ENCODE measurements around the gene SOX12.

Gene SOX12

GRCh38 chr20:325045-325888 lies at the start of gene SOX12:
TSS of gene SOX12 (plus strand) at chr20:325552. CDS start at chr20:325925, 373 bp downstream.
- DNase-seq = peak; percentile 99

GRCh38 chr20:275791-276190 lies 49.6 kb upstream of the SOX12 start:
- no peak for DNase-seq

- no peak for DNase-seq
Observed at GRCh38 chr20:276620-277495, 48.5 kb upstream of the SOX12 start.

- no peak for DNase-seq
Observed at GRCh38 chr20:277496-277781, 47.9 kb upstream of the SOX12 start.

- no peak for DNase-seq
Observed at GRCh38 chr20:278181-278580, 47.2 kb upstream of the SOX12 start.

- DNase-seq = no peak
Observed at GRCh38 chr20:278607-279571, 46.5 kb upstream of the SOX12 start.

- DNase-seq = no peak
Observed at GRCh38 chr20:284172-284571, 41.2 kb upstream of the SOX12 start.

GRCh38 chr20:286508-286907 lies 38.8 kb upstream of the SOX12 start:
- no peak for DNase-seq

GRCh38 chr20:288956-289692 lies 36.2 kb upstream of the SOX12 start:
- DNase-seq = no peak

- DNase-seq = no peak
Observed at GRCh38 chr20:289693-290083, 35.7 kb upstream of the SOX12 start.

GRCh38 chr20:290084-290831 lies 35.1 kb upstream of the SOX12 start, which contains the start of gene C20orf96:
TSS of gene C20orf96 (minus strand) at chr20:290750. CDS start at chr20:290610, 140 bp downstream.
- peak; percentile 87 for DNase-seq

GRCh38 chr20:294602-295001 lies 30.8 kb upstream of the SOX12 start:
- DNase-seq = no peak

- DNase-seq = no peak
Observed at GRCh38 chr20:295804-296203, 29.5 kb upstream of the SOX12 start.

GRCh38 chr20:297098-297924 lies 28.0 kb upstream of the SOX12 start, which contains the start of gene ZCCHC3:
TSS of gene ZCCHC3 (plus strand) at chr20:297570. CDS start at chr20:297587, 17 bp downstream.
- DNase-seq = peak; percentile 83

- peak; percentile 44 for DNase-seq
Observed at GRCh38 chr20:297925-298775, 27.2 kb upstream of the SOX12 start.

GRCh38 chr20:298776-299391 lies 26.5 kb upstream of the SOX12 start:
- no peak for DNase-seq

- no peak for DNase-seq
Observed at GRCh38 chr20:300345-300990, 24.9 kb upstream of the SOX12 start.
